GM10847 (cell line): ENCODE data around the gene OR2F1.

Experiments used
- POLR2A ChIP-seq: IDR thresholded peaks from 2 replicates; pipeline ENCODE4 v1.6.1; 2011; ENCODE audit not compliant: insufficient read length; ENCODE audit errors: extremely low read depth

Gene OR2F1

GRCh38 chr7:143979359-143979758 lies 24.7 kb downstream of the OR2F1 start:
- no peak for TF ChIP-seq POLR2A

GRCh38 chr7:143979998-143980397 lies 25.4 kb downstream of the OR2F1 start:
- no peak for TF ChIP-seq POLR2A

DNA sequence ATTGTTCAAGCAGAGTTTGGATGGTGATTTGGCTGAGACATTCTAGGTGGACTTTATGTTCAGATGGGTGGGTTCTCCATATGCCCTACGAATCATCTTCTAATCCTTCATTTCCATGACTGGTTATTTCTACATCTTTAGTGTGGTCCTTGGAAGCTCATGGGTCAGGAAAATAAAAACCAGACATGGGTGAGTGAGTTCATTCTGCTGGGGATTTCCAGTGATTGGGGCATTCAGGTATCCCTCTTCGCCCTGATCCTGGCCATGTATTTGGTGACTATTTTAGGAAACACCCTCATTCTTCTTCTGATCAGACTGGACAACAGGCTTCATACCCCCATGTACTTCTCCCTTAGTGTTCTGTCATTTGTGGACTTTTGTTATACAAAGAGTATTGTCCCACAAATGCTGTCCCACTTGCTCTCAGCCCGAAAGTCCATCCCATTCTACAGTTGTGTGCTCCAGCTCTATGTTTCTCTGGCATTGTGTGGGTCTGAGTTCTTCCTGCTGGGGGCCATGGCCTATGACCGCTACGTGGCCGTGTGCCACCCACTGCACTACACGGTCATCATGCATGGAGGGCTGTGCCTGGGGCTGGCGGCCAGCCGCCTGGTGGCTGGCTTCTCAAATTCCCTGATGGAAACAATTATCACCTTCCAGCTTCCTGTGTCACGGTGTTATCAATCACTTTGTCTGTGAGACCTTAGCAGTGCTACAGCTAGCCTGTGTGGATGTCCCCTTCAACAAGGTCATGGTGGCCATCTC lies 26.3 kb downstream of the OR2F1 start:
- no peak for TF ChIP-seq POLR2A

DNA sequence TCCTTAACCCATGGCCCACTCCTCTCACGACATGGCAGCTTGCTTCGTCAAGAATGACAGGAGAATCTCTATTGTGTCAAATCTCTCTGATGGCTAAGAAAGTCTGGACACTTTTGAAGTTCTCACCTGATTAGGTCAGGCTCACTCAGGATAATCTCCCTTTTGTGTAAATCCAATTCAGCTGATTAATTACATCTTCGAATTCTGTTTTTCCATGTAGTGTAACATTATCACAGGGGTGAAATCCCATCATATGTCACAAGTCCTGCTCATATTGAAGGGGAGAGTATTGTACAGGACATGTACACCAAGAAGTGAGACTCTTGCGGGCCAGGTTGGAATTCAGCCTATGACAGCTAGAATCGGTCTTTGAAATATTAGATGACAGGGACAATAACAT lies 29.3 kb downstream of the OR2F1 start:
- TF ChIP-seq POLR2A, result no peak

DNA sequence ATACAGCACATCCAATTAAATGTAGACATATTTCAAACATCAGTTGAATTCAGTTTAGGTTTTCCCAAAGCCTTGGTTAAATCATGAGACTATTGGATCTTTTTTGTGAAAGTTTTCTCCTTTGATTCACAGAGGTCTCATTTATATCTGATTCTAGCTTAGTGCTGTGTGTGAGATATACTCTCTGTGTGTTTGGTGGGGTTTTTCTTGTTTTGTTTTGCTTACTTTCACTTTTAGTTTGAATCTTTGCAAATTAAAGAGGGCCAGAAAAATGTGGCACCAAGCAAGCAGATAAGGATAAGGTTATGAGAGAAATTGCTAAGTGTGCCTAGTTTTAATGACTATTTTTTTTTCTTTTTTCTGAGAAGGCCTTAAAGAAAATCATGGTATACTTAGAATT lies 32.9 kb downstream of the OR2F1 start:
- TF ChIP-seq POLR2A, result no peak

- no peak for TF ChIP-seq POLR2A
Observed at GRCh38 chr7:143988976-143989745, 34.5 kb downstream of the OR2F1 start.

GRCh38 chr7:143992670-143993069 lies 38.0 kb downstream of the OR2F1 start:
- no peak for TF ChIP-seq POLR2A

DNA sequence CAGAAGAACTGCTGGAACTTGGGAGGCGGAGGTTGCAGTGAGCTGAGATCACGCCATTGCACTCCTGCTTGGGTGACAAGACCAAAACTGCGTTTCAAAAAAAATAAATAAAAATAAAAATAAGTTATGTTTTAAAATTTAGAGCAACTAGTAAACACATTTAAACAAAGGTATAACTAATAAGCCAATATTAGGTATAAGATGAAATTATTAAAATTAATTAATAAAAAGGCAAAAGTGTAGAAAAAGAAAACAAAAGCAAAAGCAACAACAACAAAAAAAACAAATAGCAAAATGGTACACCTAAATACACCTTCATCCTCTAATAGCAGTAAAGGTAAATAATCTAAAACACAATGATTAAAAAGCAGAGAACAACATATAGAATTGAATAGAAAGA lies 39.3 kb downstream of the OR2F1 start:
- no peak for TF ChIP-seq POLR2A

- TF ChIP-seq POLR2A, result no peak
Observed at GRCh38 chr7:144000020-144000419, 45.4 kb downstream of the OR2F1 start, which contains the start of gene OR6B1. Gene OR6B1, plus strand, starts transcription at chr7:144000320. Its CDS starts 3,677 bp downstream, at chr7:144003997.

DNA sequence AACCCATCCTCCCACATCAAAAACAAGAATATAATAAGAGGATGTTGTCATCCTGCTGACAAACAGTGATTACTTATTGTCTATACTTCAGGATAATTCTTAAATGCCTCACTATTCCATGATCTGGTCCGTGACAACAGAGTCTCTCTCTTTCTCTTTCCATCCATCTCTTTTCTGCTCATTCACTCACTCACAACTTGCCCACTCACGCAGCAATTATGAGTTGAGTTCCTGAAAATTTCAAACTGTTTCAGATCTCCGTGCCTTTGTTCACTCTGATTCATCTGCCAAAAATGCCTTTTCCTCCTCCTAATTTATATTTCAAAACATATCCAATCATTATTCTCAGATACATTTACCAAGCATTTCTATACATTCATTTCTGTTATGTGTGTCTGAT lies 46.9 kb downstream of the OR2F1 start:
- no peak for TF ChIP-seq POLR2A

GRCh38 chr7:144004703-144005102 lies 50.1 kb downstream of the OR2F1 start:
- no peak for TF ChIP-seq POLR2A

DNA sequence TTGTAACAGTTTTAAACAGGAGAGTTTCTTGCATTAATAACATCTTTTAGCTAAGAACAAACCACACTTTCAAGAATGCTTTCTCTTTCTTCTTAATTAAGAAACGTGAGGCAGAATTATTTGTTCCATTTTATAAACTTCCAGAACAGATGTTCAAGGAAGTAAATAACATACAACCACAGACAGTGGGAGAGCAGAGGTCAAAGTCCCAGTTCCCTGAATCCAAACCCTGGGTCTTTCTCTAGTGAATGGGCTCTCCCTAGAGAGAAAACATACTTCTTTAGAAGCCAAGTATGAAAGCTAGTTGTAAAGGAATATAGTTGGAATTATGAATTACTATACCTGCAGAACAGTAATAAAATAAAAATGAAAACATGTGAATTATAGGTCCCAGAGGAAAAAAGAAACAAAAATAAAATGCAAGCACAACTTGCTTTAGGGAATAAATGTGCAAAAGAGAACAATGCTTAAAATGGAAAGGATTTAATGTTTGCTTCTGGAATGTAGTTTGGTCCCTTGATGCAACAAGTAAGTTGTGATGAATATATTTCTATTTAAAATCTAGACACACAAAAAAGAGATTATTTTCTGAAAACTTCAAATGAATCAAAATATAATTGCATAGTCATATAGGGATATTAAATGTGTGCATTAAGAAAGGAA lies 51.5 kb downstream of the OR2F1 start:
- no peak for TF ChIP-seq POLR2A

GRCh38 chr7:144006692-144007042 lies 52.0 kb downstream of the OR2F1 start:
- TF ChIP-seq POLR2A, result no peak

GRCh38 chr7:144009361-144009760 lies 54.7 kb downstream of the OR2F1 start:
- TF ChIP-seq POLR2A, result no peak

DNA sequence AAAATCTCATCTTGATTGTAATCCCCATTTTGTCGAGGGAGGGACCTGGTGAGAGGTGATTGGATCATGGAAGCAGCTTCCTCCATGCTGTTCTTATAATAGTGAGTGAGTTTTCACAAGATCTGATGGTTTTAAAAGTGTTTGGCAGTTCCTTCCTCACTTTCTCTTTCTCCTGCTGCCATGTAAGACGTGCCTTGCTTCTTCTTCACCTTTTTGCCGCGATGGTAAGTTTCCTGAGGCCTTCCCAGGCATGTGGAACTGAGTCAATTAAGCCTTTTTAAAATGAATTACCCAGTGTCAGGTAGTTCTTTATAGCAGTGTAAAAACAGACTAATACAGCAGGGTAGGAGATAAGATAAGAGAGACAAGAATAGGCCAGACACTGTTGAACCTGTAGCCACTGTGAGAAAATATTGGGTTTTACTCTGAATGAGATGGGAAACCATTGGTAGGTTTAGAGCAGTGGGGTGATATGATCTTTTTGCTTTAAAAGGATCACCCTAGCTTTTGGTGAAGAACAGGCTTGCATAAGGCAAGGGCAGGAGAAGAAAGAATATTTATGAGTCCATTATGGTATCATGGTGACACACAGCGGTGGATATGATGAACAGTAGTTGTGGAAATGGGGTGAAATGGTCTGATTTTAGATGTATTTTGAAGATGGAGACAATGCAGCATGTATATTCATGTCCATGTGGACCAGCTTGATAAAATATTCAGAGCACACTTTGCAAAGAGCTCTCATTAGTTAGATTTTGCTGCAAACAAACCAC lies 57.0 kb downstream of the OR2F1 start:
- no peak for TF ChIP-seq POLR2A
